A204.1 (cell line): ENCODE data around the gene BTBD10.

Experiments used
- FAIRE-seq: peaks from 2 replicates; lab custom pipeline; 2012; peaks lifted over from hg19 to GRCh38; lab: Jason Lieb, UNC

Gene BTBD10

GRCh38 chr11:13373216-13373615 lies 89.8 kb downstream of the BTBD10 start:
- FAIRE-seq: no peak

GRCh38 chr11:13368041-13368446 lies 95.0 kb downstream of the BTBD10 start:
- no peak for FAIRE-seq

GRCh38 chr11:13367115-13367514 lies 95.9 kb downstream of the BTBD10 start:
- no peak for FAIRE-seq

GRCh38 chr11:13366266-13367026 lies 96.6 kb downstream of the BTBD10 start:
- FAIRE-seq: no peak

GRCh38 chr11:13364388-13364787 lies 98.6 kb downstream of the BTBD10 start:
- no peak for FAIRE-seq

GRCh38 chr11:13362596-13363109 lies 100.4 kb downstream of the BTBD10 start:
- FAIRE-seq: no peak

GRCh38 chr11:13358596-13359270 lies 104.3 kb downstream of the BTBD10 start:
- no peak for FAIRE-seq

- FAIRE-seq: no peak
Measured at GRCh38 chr11:13357232-13357631, 105.8 kb downstream of the BTBD10 start.

- FAIRE-seq: no peak
Measured at GRCh38 chr11:13355191-13355590, 107.8 kb downstream of the BTBD10 start.

GRCh38 chr11:13354335-13354734 lies 108.7 kb downstream of the BTBD10 start:
- FAIRE-seq: no peak

- no peak for FAIRE-seq
Measured at GRCh38 chr11:13352711-13353110, 110.3 kb downstream of the BTBD10 start.

GRCh38 chr11:13349581-13349980 lies 113.4 kb downstream of the BTBD10 start:
- no peak for FAIRE-seq

GRCh38 chr11:13349046-13349445 lies 114.0 kb downstream of the BTBD10 start:
- FAIRE-seq: no peak

- no peak for FAIRE-seq
Measured at GRCh38 chr11:13348305-13348704, 114.7 kb downstream of the BTBD10 start.

GRCh38 chr11:13347901-13348300 lies 115.1 kb downstream of the BTBD10 start:
- no peak for FAIRE-seq

- FAIRE-seq: no peak
Measured at GRCh38 chr11:13346470-13346869, 116.6 kb downstream of the BTBD10 start.

GRCh38 chr11:13344818-13345217 lies 118.2 kb downstream of the BTBD10 start:
- no peak for FAIRE-seq

- FAIRE-seq: no peak
Measured at GRCh38 chr11:13343931-13344717, 118.9 kb downstream of the BTBD10 start.

GRCh38 chr11:13343067-13343466 lies 120.0 kb downstream of the BTBD10 start:
- FAIRE-seq: no peak

GRCh38 chr11:13341026-13341425 lies 122.0 kb downstream of the BTBD10 start:
- no peak for FAIRE-seq

GRCh38 chr11:13339195-13340153 lies 123.5 kb downstream of the BTBD10 start:
- no peak for FAIRE-seq
